Prostate gland (tissue), 2 donors: ENCODE measurements around the gene ARHGAP26. TPM values are rescaled to one million over a fixed set of nuclear protein-coding genes. Genes with fewer than 3 reads are reported as not detected.
A peak's percentile ranks its signal among the peaks of the same experiment; 100 is the strongest.

Experiments used
- DNase-seq: peaks from one replicate; pipeline ENCODE4 v3.0.0-alpha.2; 2019; ENCODE audit warnings: low spot score
- H3K27ac ChIP-seq, 2 donors: fragments of 200-600 bp; sonication (generic); 2 replicates each; pipeline ENCODE4 v1.5.1; 2017 to 2019
- H3K27me3 ChIP-seq: fragments of 200-600 bp; sonication (generic); replicated peaks from 2 replicates; pipeline ENCODE4 v1.5.1; 2019; ENCODE audit not compliant: insufficient read depth
- H3K36me3 ChIP-seq, 2 donors: fragments of 200-600 bp; sonication (generic); 1 replicate in 1 of 2; 2 replicates in 1 of 2; pipeline versions ENCODE4 v1.5.1 to v1.8.1; 2017 to 2019
- H3K4me1 ChIP-seq: fragments of 200-600 bp; sonication (generic); replicated peaks from 2 replicates; pipeline ENCODE4 v1.5.1; 2019
- H3K4me3 ChIP-seq, 2 donors: fragments of 200-600 bp; sonication (generic); 2 replicates each; pipeline ENCODE4 v1.5.1; 2017 to 2019
- H3K9me3 ChIP-seq: fragments of 200-600 bp; sonication (generic); 2 replicates; pipeline ENCODE4 v1.5.1; 2017
- CTCF ChIP-seq, 4 experiments: fragments of 200-600 bp in 2 of 4; fragments of 450-650 bp in 2 of 4; sonication (generic) in 2 of 4; IDR thresholded peaks; 1 replicate in 3 of 4; 2 replicates in 1 of 4; pipeline ENCODE4 v1.5.1; 2016 to 2019; ENCODE audit warnings: antibody characterized with exemption in 4 of 4, mild to moderate bottlenecking in 2 of 4, moderate library complexity in 2 of 4
- POLR2A ChIP-seq: fragments of 450-650 bp; IDR thresholded peaks from one replicate; pipeline ENCODE4 v1.6.1; 2016; ENCODE audit warnings: antibody characterized with exemption, mild to moderate bottlenecking
- POLR2AphosphoS5 ChIP-seq: sonication (generic); formaldehyde crosslinking; IDR thresholded peaks from one replicate; pipeline ENCODE4 v1.6.1; 2017; ENCODE audit warnings: antibody characterized with exemption
- WGBS: methylation state at CpG from one replicate; pipeline ENCODE4 v1.1.5; 2018; 5-methylcytosine and 5-hydroxymethylcytosine counted together
- intact Hi-C: fragments of 100-400 bp; cut with DNase I; formaldehyde crosslinking; loops from one replicate; pipeline ENCODE4 v1.14.2; 2022
- total RNA-seq, 2 donors: library from RNA; depleted of rRNA; stranded (reverse); fragments of >200 nt; gene quantifications; one replicate each; pipeline ENCODE4 v1.1.0, GENCODE V29; 2016

ARHGAP26 gene
- total RNA-seq, 2 donors from 2014 or later = 11.7 to 39.8 TPM

DNA sequence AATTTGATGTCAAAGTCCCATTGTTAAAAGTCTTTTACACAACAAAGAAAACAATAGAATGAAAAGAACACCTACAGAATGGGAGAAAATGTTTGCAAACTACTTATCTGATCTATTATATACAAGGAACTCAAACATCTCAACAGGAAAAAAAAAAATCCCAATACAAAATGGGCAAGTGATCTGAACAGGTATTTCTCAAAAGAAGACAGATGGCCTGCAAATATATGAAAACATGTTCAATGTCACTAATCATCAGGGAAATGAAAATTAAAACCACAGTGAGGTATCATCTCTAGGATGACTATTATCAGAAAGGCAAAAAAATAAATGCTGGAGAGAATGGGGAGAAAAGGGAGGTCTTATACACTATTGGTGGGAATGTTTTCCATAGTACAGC, 301.8 kb downstream of the ARHGAP26 start:
- H3K27me3 ChIP-seq = no peaks in the 10 kb centered on the region
- no peak for DNase-seq
- H3K4me1 ChIP-seq = no peaks in the 10 kb centered on the region
- intact Hi-C loops = no loop called here
- H3K36me3 ChIP-seq = no peaks in the 10 kb centered on the region
- no peak overlapping the region for H3K27ac ChIP-seq
- TF ChIP-seq POLR2AphosphoS5 (no peak), POLR2A (no peak)
- no peaks in the 10 kb centered on the region for H3K9me3 ChIP-seq
- no peak overlapping the region for H3K4me3 ChIP-seq

GRCh38 chr5:143072734-143073133, 302.6 kb downstream of the ARHGAP26 start:
- TF ChIP-seq POLR2AphosphoS5 = no peak
- no peak for TF ChIP-seq CTCF (IDR thresholded peaks at IDR 0.05)
- TF ChIP-seq POLR2A = no peak
- intact Hi-C loops = no loop called here
- H3K27ac ChIP-seq = no peak overlapping the region
- H3K27me3 ChIP-seq = no peaks in the 10 kb centered on the region
- no peaks in the 10 kb centered on the region for H3K4me1 ChIP-seq
- H3K36me3 ChIP-seq = no peaks in the 10 kb centered on the region
- no peaks in the 10 kb centered on the region for H3K9me3 ChIP-seq
- H3K4me3 ChIP-seq = no peak overlapping the region
- no peak for DNase-seq

DNA sequence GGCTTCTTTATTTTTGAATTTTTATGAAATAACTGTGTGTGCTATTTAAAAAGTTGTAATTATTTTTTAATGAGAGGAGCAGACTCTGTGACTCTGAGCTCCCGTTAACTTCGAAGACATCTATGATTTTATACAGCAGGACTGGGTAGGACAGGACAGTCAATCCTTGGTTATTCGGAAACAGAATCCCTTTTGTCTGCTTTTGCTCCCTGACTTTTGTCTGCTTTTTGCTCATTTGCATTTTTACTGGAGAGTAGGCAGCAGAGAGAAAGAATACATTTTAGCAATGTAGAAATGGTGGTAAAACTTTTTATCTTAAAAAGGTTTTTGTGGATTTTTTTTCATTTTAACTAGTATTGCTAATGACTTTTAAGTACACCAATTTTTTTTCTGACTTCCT, 303.6 kb downstream of the ARHGAP26 start:
- no peaks in the 10 kb centered on the region for H3K27me3 ChIP-seq
- no peak for DNase-seq
- H3K4me1 ChIP-seq = no peaks in the 10 kb centered on the region
- TF ChIP-seq POLR2A (no peak), CTCF (IDR thresholded peaks at IDR 0.05) (no peak), POLR2AphosphoS5 (no peak)
- WGBS = 61% methylated on average over 3 of the region's 3 CpGs
- no peak overlapping the region for H3K27ac ChIP-seq
- no peak overlapping the region for H3K4me3 ChIP-seq
- no peaks in the 10 kb centered on the region for H3K9me3 ChIP-seq
- intact Hi-C loops = no loop called here
- no peaks in the 10 kb centered on the region for H3K36me3 ChIP-seq

- Histone ChIP-seq H3K4me1 (no peaks in the 10 kb centered on the region), H3K36me3 (no peaks in the 10 kb centered on the region), H3K4me3 (no peak overlapping the region), H3K9me3 (no peaks in the 10 kb centered on the region), H3K27ac (no peak overlapping the region), H3K27me3 (no peaks in the 10 kb centered on the region)
- intact Hi-C loops = no loop called here
- TF ChIP-seq CTCF (IDR thresholded peaks at IDR 0.05) (no peak), POLR2AphosphoS5 (no peak), POLR2A (no peak)
- no peak for DNase-seq
- 46% methylated on average over 1 of the region's 1 CpG for WGBS
These were observed 304.3 kb downstream of the ARHGAP26 start for GRCh38 chr5:143074414-143074996.

DNA sequence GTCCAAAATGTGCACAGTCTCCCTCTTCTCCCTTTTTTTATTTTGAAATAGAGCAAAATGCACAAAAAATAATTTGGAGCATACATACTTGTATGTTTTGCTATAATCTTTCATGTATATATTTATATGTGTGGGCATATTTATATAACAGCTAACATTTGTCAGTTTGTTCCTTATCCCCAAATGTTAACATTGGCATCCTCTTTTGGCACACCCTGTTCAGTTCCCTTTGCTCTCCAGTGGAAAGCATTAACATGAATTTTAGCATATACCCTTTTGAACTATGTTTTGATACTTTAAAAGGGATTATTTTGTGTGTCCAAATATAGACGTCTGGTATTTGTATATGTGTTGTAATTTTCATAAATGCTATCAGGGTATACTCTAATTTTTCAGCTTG, 306.2 kb downstream of the ARHGAP26 start:
- Histone ChIP-seq H3K27ac (no peak overlapping the region), H3K4me1 (no peaks in the 10 kb centered on the region), H3K4me3 (no peak overlapping the region), H3K9me3 (no peaks in the 10 kb centered on the region), H3K36me3 (no peaks in the 10 kb centered on the region), H3K27me3 (no peaks in the 10 kb centered on the region)
- no peak for TF ChIP-seq CTCF (IDR thresholded peaks at IDR 0.05)
- TF ChIP-seq POLR2AphosphoS5 = peak; percentile 17
- 48% methylated on average over 1 of the region's 1 CpG for WGBS
- no peak for DNase-seq
- intact Hi-C loops = no loop called here
